Activated naive CD8-positive, alpha-beta T cell treated with anti-CD3 and anti-CD28 coated beads, Interleukin-2, amount 50 U/mL, for 24 hours (primary cell): ENCODE results near the gene PTPRN2.
"Not testable (repeated sequence)": the region's sequence is repeated elsewhere in the genome, so short reads cannot be mapped to it uniquely, and the experiment has no call there.

Experiments
- ATAC-seq: fragments of 150-1000 bp; cut with Tn5 transposase; one replicate; pipeline ENCODE4 v1.10.0; 2021
- DNase-seq: peaks from one replicate; pipeline ENCODE4 v3.0.0; 2021
- H3K27ac Mint-ChIP-seq: one replicate; pipeline ENCODE4 v1.8.0; 2021; ENCODE audit warnings: mild to moderate bottlenecking, mixed read lengths
- H3K27me3 Mint-ChIP-seq: one replicate; pipeline ENCODE4 v1.8.0; 2021; ENCODE audit warnings: mixed read lengths
- H3K36me3 Mint-ChIP-seq: one replicate; pipeline ENCODE4 v1.8.0; 2021; ENCODE audit warnings: low read depth, mixed read lengths
- H3K4me1 Mint-ChIP-seq: one replicate; pipeline ENCODE4 v1.8.0; 2021; ENCODE audit warnings: mixed read lengths
- H3K4me3 Mint-ChIP-seq: one replicate; pipeline ENCODE4 v1.8.0; 2021; ENCODE audit warnings: mild to moderate bottlenecking, moderate library complexity, mixed read lengths
- H3K9me3 Mint-ChIP-seq: one replicate; pipeline ENCODE4 v1.8.0; 2021; ENCODE audit warnings: mixed read lengths

PTPRN2 gene

GRCh38 chr7:158261362-158262235 lies 326.0 kb downstream of the PTPRN2 start:
- Mint-ChIP-seq H3K4me1 (no peaks in the 10 kb centered on the region), H3K4me3 (no peak overlapping the region), H3K9me3 (no peaks in the 10 kb centered on the region), H3K36me3 (no peaks in the 10 kb centered on the region), H3K27ac (no peak overlapping the region), H3K27me3 (no peaks in the 10 kb centered on the region)
- no peak for DNase-seq
- ATAC-seq, result no peak

- no peaks in the 10 kb centered on the region for H3K4me1 Mint-ChIP-seq
- no peaks in the 10 kb centered on the region for H3K27me3 Mint-ChIP-seq
- DNase-seq (no peak), ATAC-seq (no peak)
- H3K9me3 Mint-ChIP-seq, result no peaks in the 10 kb centered on the region
- H3K36me3 Mint-ChIP-seq, result no peaks in the 10 kb centered on the region
- no peak overlapping the region for H3K4me3 Mint-ChIP-seq
- no peak overlapping the region for H3K27ac Mint-ChIP-seq
These were observed 326.9 kb downstream of the PTPRN2 start for GRCh38 chr7:158260567-158261361.

GRCh38 chr7:158259671-158260418 lies 327.8 kb downstream of the PTPRN2 start:
- H3K4me3 Mint-ChIP-seq, result no peak overlapping the region
- H3K27ac Mint-ChIP-seq, result no peak overlapping the region
- H3K27me3 Mint-ChIP-seq, result no peaks in the 10 kb centered on the region
- ATAC-seq, result no peak
- H3K9me3 Mint-ChIP-seq, result no peaks in the 10 kb centered on the region
- H3K4me1 Mint-ChIP-seq, result no peaks in the 10 kb centered on the region
- DNase-seq, result no peak
- no peaks in the 10 kb centered on the region for H3K36me3 Mint-ChIP-seq

- H3K27me3 Mint-ChIP-seq, result no peaks in the 10 kb centered on the region
- no peaks in the 10 kb centered on the region for H3K4me1 Mint-ChIP-seq
- no peak overlapping the region for H3K27ac Mint-ChIP-seq
These were observed 328.5 kb downstream of the PTPRN2 start for GRCh38 chr7:158259141-158259540.

GRCh38 chr7:158258411-158259130 lies 329.1 kb downstream of the PTPRN2 start:
- H3K4me1 Mint-ChIP-seq, result no peaks in the 10 kb centered on the region

More at GRCh38 chr7:158259141-158259540, 328.5 kb downstream of the PTPRN2 start:
- H3K36me3 Mint-ChIP-seq, result no peaks in the 10 kb centered on the region
- no peak for DNase-seq
- no peaks in the 10 kb centered on the region for H3K9me3 Mint-ChIP-seq
- no peak for ATAC-seq
- no peak overlapping the region for H3K4me3 Mint-ChIP-seq

GRCh38 chr7:158257516-158258410 lies 329.9 kb downstream of the PTPRN2 start:
- H3K4me1 Mint-ChIP-seq, result no peaks in the 10 kb centered on the region
- no peaks in the 10 kb centered on the region for H3K9me3 Mint-ChIP-seq
- DNase-seq (no peak), ATAC-seq (no peak)
- H3K4me3 Mint-ChIP-seq, result no peak overlapping the region
- H3K36me3 Mint-ChIP-seq, result no peaks in the 10 kb centered on the region
- no peak overlapping the region for H3K27ac Mint-ChIP-seq
- no peaks in the 10 kb centered on the region for H3K27me3 Mint-ChIP-seq

More at GRCh38 chr7:158258411-158259130, 329.1 kb downstream of the PTPRN2 start:
- Mint-ChIP-seq H3K27me3 (no peaks in the 10 kb centered on the region), H3K36me3 (no peaks in the 10 kb centered on the region), H3K9me3 (no peaks in the 10 kb centered on the region), H3K27ac (no peak overlapping the region), H3K4me3 (no peak overlapping the region)
- DNase-seq, result no peak
- ATAC-seq, result no peak

- DNase-seq (no peak), ATAC-seq (no peak)
- Mint-ChIP-seq H3K9me3 (no peaks in the 10 kb centered on the region), H3K4me1 (no peaks in the 10 kb centered on the region), H3K36me3 (no peaks in the 10 kb centered on the region), H3K27ac (no peak overlapping the region), H3K4me3 (no peak overlapping the region), H3K27me3 (no peaks in the 10 kb centered on the region)
These were observed 330.6 kb downstream of the PTPRN2 start for GRCh38 chr7:158257001-158257400.

- ATAC-seq (no peak), DNase-seq (no peak)
- Mint-ChIP-seq H3K4me3 (no peak overlapping the region), H3K27ac (no peak overlapping the region), H3K27me3 (no peaks in the 10 kb centered on the region), H3K9me3 (no peaks in the 10 kb centered on the region), H3K4me1 (no peaks in the 10 kb centered on the region), H3K36me3 (no peaks in the 10 kb centered on the region)
These were observed 331.4 kb downstream of the PTPRN2 start for GRCh38 chr7:158256091-158256816.

GRCh38 chr7:158255558-158255957 lies 332.1 kb downstream of the PTPRN2 start:
- H3K27me3 Mint-ChIP-seq, result no peaks in the 10 kb centered on the region
- H3K36me3 Mint-ChIP-seq, result no peaks in the 10 kb centered on the region
- H3K9me3 Mint-ChIP-seq, result no peaks in the 10 kb centered on the region
- H3K27ac Mint-ChIP-seq, result no peak overlapping the region
- DNase-seq, result no peak
- no peaks in the 10 kb centered on the region for H3K4me1 Mint-ChIP-seq
- ATAC-seq, result no peak
- no peak overlapping the region for H3K4me3 Mint-ChIP-seq

- no peaks in the 10 kb centered on the region for H3K9me3 Mint-ChIP-seq
- H3K27ac Mint-ChIP-seq, result no peak overlapping the region
- no peaks in the 10 kb centered on the region for H3K27me3 Mint-ChIP-seq
These were observed 332.5 kb downstream of the PTPRN2 start for GRCh38 chr7:158255156-158255555.

GRCh38 chr7:158253670-158254045 lies 334.0 kb downstream of the PTPRN2 start:
- not testable (repeated sequence) for H3K36me3 Mint-ChIP-seq, DNase-seq, H3K27ac Mint-ChIP-seq, H3K4me1 Mint-ChIP-seq, H3K27me3 Mint-ChIP-seq, H3K9me3 Mint-ChIP-seq, H3K4me3 Mint-ChIP-seq, ATAC-seq

More at GRCh38 chr7:158255156-158255555, 332.5 kb downstream of the PTPRN2 start:
- ATAC-seq, result no peak
- Mint-ChIP-seq H3K36me3 (no peaks in the 10 kb centered on the region), H3K4me1 (no peaks in the 10 kb centered on the region), H3K4me3 (no peak overlapping the region)
- DNase-seq, result no peak

- Mint-ChIP-seq H3K4me1 (no peaks in the 10 kb centered on the region), H3K4me3 (no peak overlapping the region), H3K9me3 (no peaks in the 10 kb centered on the region), H3K27ac (no peak overlapping the region), H3K27me3 (no peaks in the 10 kb centered on the region), H3K36me3 (no peaks in the 10 kb centered on the region)
- DNase-seq (no peak), ATAC-seq (no peak)
These were observed 334.6 kb downstream of the PTPRN2 start for GRCh38 chr7:158252837-158253669.
